GM18511 (cell line): ENCODE measurements around the gene PROSER2.

ENCODE experiments used
- ATAC-seq: cut with Tn5 transposase; IDR thresholded peaks from one replicate; pipeline ENCODE4 v1.9.1; 2021; ENCODE audit warnings: mild to moderate bottlenecking, moderate library complexity; ENCODE audit not compliant: unreplicated experiment

Gene PROSER2

GRCh38 chr10:11799736-11800080, 23.4 kb upstream of the PROSER2 start:
- ATAC-seq: no peak

DNA sequence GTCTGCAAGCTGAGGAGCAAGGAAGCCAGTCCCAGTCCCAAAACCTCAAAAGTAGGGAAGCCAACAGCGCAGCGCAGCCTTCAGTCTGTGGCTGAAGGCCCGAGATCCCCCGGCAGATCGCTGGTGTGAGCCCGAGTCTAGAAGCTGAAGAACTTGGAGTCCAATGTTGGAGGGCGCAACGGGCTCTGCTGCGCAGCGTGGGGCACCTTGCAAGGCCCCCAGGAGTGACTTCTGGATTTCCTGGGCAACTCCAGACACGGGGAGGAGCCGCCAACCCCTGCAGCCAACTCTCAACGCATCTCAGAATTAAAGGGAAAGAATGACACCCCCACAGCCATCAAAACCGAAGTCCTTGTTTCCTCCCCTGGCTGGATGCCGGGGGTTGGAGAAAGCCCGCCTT, 18.8 kb upstream of the PROSER2 start:
- no peak for ATAC-seq

- no peak for ATAC-seq
Observed at GRCh38 chr10:11805792-11806191, 17.4 kb upstream of the PROSER2 start.

DNA sequence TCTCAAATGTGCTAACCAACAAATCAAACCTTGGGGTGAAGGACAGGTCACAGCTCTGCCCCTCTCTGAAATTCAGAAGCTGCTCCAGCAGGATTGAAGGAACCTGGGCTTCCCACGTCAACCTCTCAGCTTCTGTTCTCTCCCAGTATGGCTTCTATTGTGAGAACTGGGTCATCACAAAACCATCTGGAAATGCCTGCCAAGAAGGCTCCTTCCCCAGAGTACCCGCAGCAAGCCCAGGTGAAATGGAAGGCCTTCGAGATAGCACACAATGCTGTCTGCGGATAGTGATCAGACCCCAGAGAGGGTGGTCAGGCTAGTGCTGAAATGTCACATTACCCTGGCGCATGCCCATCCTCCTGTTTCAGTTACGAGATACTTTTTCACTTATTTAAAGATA, 16.4 kb upstream of the PROSER2 start:
- no peak for ATAC-seq

- ATAC-seq: no peak
Observed at GRCh38 chr10:11808808-11809207, 14.3 kb upstream of the PROSER2 start.

DNA sequence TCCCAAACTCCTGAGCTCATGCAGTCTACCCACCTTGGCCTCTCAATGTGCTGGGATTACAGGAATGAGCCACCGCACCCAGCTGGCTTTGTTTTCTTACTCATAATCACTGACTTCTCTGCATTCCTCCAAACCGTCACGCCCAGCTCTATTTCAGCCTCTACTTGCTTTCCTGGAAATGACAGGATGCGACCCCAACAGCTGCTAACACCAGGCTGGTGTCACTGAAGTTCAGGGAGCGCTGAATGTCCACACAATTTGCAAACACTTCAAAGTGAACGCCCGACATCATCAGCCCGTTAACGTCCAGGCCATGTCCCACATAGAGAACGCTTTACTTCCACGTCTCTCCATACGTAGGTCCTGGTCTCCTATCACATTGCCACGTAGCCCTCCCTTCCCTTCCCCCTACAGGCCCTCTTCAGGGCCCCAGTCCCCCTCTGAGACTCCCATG, 12.8 kb upstream of the PROSER2 start:
- no peak for ATAC-seq

- no peak for ATAC-seq
Observed at GRCh38 chr10:11810973-11811372, 12.2 kb upstream of the PROSER2 start.

GRCh38 chr10:11813177-11813576, 10.0 kb upstream of the PROSER2 start:
- ATAC-seq: no peak

DNA sequence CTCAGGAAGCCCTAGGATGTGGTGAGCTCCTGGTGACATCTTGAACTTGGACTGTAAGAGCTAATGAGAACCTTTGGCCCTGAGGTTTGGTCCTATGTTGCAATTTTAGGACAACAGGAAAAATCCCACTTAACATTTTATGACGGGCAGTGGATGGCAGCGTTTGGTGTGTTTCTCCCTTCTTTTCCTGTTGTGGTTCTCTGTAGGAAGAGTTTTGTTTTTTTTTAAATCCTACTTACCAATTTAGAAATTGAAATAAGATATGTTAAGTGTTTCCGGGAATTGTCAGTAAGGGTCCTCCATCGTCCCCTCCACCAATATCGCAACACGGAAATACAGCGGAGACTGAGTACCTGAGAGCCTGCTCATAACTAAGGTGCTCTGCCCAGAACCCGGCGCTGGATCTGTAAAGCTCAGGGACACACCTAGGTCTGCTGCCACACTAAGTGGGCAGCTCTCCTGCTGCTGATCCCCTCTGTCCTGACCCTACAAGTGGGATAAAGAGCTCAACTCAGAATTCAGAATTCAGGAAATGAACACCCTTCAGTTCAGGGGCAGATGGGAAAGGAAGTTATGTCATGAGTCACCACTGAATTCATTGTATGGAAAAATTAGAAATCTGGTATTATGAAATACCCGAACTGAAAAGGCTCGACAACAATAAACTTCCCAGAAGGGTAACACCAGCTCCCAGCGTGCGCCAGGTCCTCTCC, 9.1 kb upstream of the PROSER2 start:
- no peak for ATAC-seq

GRCh38 chr10:11819027-11819426, 4.1 kb upstream of the PROSER2 start:
- no peak for ATAC-seq

DNA sequence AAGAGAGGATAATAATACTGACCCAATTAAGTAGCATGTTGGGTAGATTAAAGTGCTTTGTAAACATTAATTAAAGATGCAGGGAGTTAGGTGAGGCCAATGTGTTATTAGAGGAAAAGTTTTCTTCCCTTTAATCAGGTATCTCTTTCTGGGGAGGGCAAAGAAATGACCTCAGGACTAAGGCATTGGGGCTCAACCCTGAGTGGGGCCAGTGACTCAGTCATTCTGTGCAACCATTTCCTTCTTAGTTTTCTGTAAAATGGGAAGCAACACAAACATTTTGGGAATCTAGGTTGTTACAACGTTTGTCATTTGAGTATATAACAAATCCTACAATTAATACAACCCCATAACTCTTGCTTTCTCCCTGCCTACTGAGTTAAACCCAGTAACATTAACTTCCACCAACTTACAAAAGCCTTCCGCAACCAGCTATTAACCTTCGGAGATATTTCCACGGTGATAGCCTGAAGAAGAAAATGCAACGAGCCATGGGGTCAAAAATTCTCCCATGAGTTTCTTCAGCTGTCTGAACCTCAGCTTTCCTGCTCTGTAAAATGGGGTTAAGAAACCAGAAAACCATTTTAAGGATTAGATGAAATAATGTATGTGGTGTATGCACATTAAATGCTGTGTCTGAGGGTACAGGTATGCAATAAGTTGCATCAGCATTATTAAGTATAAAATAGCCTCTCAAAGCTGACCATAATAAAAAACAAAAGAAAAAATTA, 965 bp upstream of the PROSER2 start:
- no peak for ATAC-seq

GRCh38 chr10:11822809-11823121, 391 bp upstream of the PROSER2 start:
- ATAC-seq: no peak

- no peak for ATAC-seq
Observed at GRCh38 chr10:11823989-11824346, 812 bp downstream of the PROSER2 start.

GRCh38 chr10:11824376-11824775, 1.2 kb downstream of the PROSER2 start:
- ATAC-seq: no peak

GRCh38 chr10:11824825-11825224, 1.7 kb downstream of the PROSER2 start:
- no peak for ATAC-seq

- ATAC-seq: no peak
Observed at GRCh38 chr10:11825796-11826414, 2.7 kb downstream of the PROSER2 start.

DNA sequence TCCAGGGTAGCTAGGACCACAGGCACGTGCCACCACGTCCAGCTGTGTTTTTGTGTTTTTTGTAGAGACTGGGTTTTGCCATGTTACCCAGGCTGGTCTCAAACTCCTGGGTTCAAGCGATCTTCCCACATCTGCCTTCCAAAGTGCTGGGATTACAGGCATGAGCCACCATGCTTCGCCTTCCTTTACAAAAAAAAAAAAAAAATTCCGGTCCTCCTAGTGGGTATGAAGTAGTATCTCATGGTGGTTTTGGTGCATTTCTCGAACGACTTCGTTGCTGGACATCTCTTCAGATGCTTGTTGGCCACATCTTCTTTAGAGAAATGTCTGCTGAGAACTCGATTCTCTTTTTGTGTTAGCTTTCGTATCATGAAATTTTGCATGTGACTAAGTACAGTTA, 3.9 kb downstream of the PROSER2 start:
- no peak for ATAC-seq

DNA sequence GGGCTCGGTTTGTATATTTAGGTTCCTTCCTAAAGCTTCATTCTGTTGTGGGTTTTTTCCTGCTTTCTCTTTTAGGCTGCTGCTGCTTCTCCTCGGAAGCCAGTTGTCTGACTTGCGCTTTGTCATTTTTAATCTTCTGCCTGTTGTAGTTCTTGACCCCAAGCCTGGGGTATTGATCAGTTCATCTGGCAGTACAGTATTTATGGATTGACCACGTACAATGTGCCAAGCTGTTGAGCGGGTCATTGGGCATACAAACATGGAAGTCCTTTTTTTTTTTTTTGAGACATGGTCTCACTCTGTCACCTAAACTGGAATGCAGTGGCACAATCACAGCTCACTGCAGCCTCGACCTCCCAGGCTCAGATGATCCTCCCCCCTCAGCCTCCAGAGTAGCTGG, 4.3 kb downstream of the PROSER2 start:
- no peak for ATAC-seq

DNA sequence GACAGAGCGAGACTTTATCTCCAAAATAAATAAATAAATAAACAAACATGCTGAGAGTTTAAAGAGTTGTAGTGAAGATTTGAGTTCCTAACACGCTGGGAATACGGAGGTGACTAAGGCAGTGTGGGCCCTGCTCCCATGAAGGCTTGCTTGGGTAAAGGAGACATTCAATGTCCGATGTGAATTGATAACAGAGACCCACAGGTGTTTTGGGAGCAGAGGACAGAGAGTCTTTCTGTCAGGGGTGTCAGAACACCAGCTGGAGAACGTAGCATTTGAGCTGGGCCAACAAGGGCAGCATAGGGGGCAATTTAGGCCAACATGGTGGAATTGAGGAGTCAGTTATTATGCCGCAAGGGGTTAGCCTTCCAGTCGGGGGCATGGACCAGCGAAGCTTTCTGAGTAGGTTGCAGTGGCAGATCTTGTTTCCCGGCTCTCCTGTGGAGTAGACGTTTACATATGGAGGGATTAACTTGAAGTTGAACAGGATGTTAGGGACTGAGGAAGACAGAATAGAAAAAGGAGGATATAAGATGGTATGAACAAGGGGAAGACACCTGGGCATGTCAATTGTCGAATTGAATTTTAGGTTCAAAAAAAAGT, 5.6 kb downstream of the PROSER2 start:
- no peak for ATAC-seq

- ATAC-seq: no peak
Observed at GRCh38 chr10:11830836-11831519, 7.8 kb downstream of the PROSER2 start.

- ATAC-seq: no peak
Observed at GRCh38 chr10:11831520-11831951, 8.4 kb downstream of the PROSER2 start.
